ENCODE measurements around the gene ATP2A2. TPM values are rescaled to one million over a fixed set of nuclear protein-coding genes. Genes with fewer than 3 reads are reported as not detected.
"Not testable (repeated sequence)": the region's sequence is repeated elsewhere in the genome, so short reads cannot be mapped to it uniquely, and the experiment has no call there.

ATP2A2 gene
- total and polyA plus RNA-seq, 5 donors from 2014 or later, result 3.3 to 119 (median 4.9) TPM

DNA sequence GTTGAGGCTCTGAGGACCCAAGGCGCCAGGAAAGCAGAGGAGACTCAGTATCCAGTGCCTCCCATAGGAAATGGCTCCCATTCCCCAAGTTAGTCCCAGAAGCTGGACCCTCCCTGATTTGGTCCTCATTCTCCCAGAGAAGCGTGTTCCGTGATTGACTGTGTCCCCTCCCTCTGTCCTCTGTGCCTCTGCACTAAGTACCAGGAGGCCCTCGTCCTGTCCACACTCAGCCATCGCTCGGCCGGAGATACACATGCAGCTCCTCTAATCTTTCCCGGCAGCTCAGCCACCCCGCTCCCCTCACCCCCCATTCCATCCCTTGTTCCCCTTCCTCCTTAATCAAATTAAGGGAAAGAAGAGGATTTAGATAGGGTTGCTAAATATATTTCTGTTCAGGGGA lies 28.3 kb upstream of the ATP2A2 start:
- Histone ChIP-seq H3K4me1 (ENCODE audit: control insufficient read depth, insufficient read depth, low read length, poor library complexity, severe bottlenecking) (no peaks in the 10 kb centered on the region), H3K4me3 (ENCODE audit: low read depth, low read length) (no peak overlapping the region), H3K36me3 (ENCODE audit: control insufficient read depth, insufficient read depth, low read length) (no peaks in the 10 kb centered on the region), H3K27ac (ENCODE audit: insufficient read depth, low read length, poor library complexity, severe bottlenecking) (no peak overlapping the region), H3K9me3 (ENCODE audit: control insufficient read depth in 2 of 2, low read length in 2 of 2) (no peaks in the 10 kb centered on the region), H3K27me3 (ENCODE audit: control insufficient read depth, insufficient read depth, low read length) (no peaks in the 10 kb centered on the region)
- no peak for ATAC-seq (ENCODE audit: low read depth in 2 of 2)
- H3K9me3 Mint-ChIP-seq, result no peaks in the 10 kb centered on the region
- no peaks in the 10 kb centered on the region for H3K4me1 Mint-ChIP-seq
- DNase-seq, result no peak
- H3K4me3 Mint-ChIP-seq, result no peak overlapping the region
- H3K27ac Mint-ChIP-seq, result no peak overlapping the region
- H3K27me3 Mint-ChIP-seq, result peaks cover 12% of the 10 kb centered on the region
- H3K36me3 Mint-ChIP-seq, result no peaks in the 10 kb centered on the region

DNA sequence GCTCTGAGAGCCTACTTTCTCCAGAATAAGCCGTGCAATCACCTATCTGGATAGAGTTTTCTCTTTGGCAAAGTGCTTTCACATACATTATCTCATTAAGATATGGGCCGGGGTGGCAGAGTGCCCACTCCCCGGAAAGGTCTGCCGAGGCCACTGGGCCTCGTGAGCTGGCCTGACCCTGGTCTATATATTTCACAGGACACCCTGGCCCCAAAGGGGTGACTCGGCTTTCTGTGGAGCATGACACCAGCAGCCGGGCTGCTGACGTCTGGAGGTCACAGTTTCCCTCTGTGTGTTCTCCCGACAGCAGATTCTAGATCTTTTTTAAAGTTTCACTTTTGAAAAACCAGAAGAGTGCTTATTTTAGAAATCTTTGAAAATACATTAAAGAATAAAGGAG lies 27.9 kb upstream of the ATP2A2 start:
- H3K9me3 Mint-ChIP-seq, result no peaks in the 10 kb centered on the region
- Histone ChIP-seq H3K36me3 (ENCODE audit: control insufficient read depth, insufficient read depth, low read length) (no peaks in the 10 kb centered on the region), H3K4me1 (ENCODE audit: control insufficient read depth, insufficient read depth, low read length, poor library complexity, severe bottlenecking) (no peaks in the 10 kb centered on the region), H3K27me3 (ENCODE audit: control insufficient read depth, insufficient read depth, low read length) (no peaks in the 10 kb centered on the region), H3K9me3 (ENCODE audit: control insufficient read depth in 2 of 2, low read length in 2 of 2) (no peaks in the 10 kb centered on the region), H3K4me3 (ENCODE audit: low read depth, low read length) (no peak overlapping the region), H3K27ac (ENCODE audit: insufficient read depth, low read length, poor library complexity, severe bottlenecking) (no peak overlapping the region)
- no peak overlapping the region for H3K4me3 Mint-ChIP-seq
- H3K27ac Mint-ChIP-seq, result no peak overlapping the region
- H3K36me3 Mint-ChIP-seq, result no peaks in the 10 kb centered on the region
- H3K4me1 Mint-ChIP-seq, result no peaks in the 10 kb centered on the region
- no peak for ATAC-seq (ENCODE audit: low read depth in 2 of 2)
- H3K27me3 Mint-ChIP-seq, result peaks cover 12% of the 10 kb centered on the region
- DNase-seq, result no peak

DNA sequence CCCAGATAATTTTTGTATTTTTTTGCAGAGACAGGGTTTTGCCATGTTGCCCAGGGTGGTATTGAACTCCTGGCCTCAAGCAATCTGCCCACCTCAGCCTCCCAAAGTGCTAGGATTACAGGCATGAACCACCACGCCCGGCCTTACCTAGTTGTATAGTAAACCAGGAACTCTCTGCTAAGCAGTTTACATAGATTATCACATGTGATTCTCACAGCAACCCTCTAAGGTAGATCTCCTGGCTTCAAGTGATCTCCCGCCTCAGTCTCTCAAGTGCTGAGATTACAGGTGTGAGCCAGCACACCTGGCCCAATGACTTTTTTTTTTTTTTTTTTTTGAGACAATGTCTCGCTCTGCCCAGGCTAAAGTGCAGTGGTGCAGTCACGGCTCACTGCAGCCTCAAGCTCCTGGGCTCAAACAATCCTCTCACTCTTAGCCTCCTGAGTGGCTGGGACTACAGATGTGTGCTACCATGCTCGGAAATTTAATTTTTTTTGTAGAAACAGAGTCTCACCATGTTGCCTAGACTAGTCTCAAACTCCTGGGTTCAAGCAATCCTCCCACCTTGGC lies 26.0 kb upstream of the ATP2A2 start:
- no peak for ATAC-seq (ENCODE audit: low read depth in 2 of 2)
- H3K27ac Mint-ChIP-seq, result no peak overlapping the region

DNA sequence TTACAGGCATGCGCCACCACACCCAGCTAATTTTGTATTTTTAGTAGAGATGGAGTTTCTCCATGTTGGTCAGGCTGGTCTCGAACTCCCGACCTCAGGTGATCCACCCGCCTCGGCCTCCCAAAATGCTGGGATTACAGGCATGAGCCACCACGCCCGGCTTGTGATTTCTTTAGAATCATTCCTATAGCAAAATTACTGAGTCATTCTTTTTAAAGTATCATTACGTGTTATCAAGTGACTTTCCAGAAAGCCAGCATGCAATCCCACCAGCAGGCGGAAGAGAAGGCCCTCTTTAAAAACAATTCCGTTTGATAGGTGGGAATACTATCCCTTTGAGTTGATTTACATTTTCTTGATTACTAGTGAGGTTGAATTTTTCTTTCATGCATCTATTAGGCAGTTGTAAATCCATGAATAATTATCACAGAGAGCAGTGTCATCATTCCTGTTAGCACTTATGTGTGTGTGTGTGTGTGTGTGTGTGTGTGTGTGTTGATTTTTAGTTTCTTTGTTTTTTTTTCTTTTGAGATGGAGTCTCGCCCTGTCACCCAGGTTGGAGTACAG lies 25.1 kb upstream of the ATP2A2 start:
- not testable (repeated sequence) for ATAC-seq (ENCODE audit: low read depth in 2 of 2); H3K4me3 Mint-ChIP-seq; H3K36me3 Mint-ChIP-seq; H3K4me1 ChIP-seq (ENCODE audit: control insufficient read depth, insufficient read depth, low read length, poor library complexity, severe bottlenecking); H3K27ac ChIP-seq (ENCODE audit: insufficient read depth, low read length, poor library complexity, severe bottlenecking); H3K9me3 ChIP-seq (ENCODE audit: control insufficient read depth in 2 of 2, low read length in 2 of 2); H3K4me3 ChIP-seq (ENCODE audit: low read depth, low read length); H3K27ac Mint-ChIP-seq; H3K4me1 Mint-ChIP-seq; H3K9me3 Mint-ChIP-seq; DNase-seq; H3K36me3 ChIP-seq (ENCODE audit: control insufficient read depth, insufficient read depth, low read length); H3K27me3 ChIP-seq (ENCODE audit: control insufficient read depth, insufficient read depth, low read length)
- H3K27me3 Mint-ChIP-seq, result peaks cover 12% of the 10 kb centered on the region

More for the DNA sequence above, 26.0 kb upstream of the ATP2A2 start:
- Histone ChIP-seq H3K27me3 (ENCODE audit: control insufficient read depth, insufficient read depth, low read length) (no peaks in the 10 kb centered on the region), H3K9me3 (ENCODE audit: control insufficient read depth in 2 of 2, low read length in 2 of 2) (no peaks in the 10 kb centered on the region), H3K36me3 (ENCODE audit: control insufficient read depth, insufficient read depth, low read length) (no peaks in the 10 kb centered on the region), H3K4me3 (ENCODE audit: low read depth, low read length) (no peak overlapping the region), H3K4me1 (ENCODE audit: control insufficient read depth, insufficient read depth, low read length, poor library complexity, severe bottlenecking) (no peaks in the 10 kb centered on the region), H3K27ac (ENCODE audit: insufficient read depth, low read length, poor library complexity, severe bottlenecking) (no peak overlapping the region)
- Mint-ChIP-seq H3K4me1 (no peaks in the 10 kb centered on the region), H3K27me3 (peaks cover 12% of the 10 kb centered on the region), H3K9me3 (no peaks in the 10 kb centered on the region), H3K4me3 (no peak overlapping the region), H3K36me3 (no peaks in the 10 kb centered on the region)
- no peak for DNase-seq

DNA sequence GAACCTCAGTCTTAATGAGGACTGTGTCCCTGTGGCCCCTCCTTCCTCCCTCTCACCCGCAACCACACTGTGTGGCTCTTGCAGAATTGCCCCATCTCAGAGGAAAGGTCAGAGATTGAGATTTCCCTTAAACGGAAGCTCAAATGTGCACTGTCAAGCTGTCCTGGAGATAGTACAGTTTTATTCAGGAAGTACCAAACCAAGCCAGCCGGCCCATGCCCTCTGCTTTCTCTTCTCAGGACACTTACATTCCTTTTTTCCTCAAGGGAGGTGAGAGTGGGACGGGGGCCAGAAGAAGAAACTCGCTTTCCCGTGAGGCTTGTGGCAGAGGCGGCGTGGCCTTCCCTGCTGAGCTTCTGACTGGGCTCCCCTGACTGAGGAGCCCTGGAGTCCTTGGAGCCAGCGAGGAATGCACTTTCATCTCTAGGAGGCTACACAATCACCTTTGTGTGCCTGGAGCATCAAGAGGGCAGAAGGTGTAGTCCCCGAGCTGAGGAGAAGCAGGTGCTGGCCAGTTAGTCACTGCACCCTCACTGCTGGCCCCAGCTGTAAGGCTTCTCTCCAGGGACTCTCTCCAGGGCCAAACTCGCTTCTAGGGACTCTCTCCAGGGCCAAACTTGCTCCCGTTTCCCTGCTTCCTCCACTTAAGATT lies 24.1 kb upstream of the ATP2A2 start:
- ATAC-seq (ENCODE audit: low read depth in 2 of 2) (no peak), DNase-seq (no peak)
- Mint-ChIP-seq H3K4me3 (no peak overlapping the region), H3K4me1 (no peaks in the 10 kb centered on the region), H3K27me3 (peaks cover 12% of the 10 kb centered on the region), H3K27ac (no peak overlapping the region), H3K9me3 (no peaks in the 10 kb centered on the region), H3K36me3 (no peaks in the 10 kb centered on the region)
- no peaks in the 10 kb centered on the region for H3K27me3 ChIP-seq (ENCODE audit: control insufficient read depth, insufficient read depth, low read length)
- H3K4me3 ChIP-seq (ENCODE audit: low read depth, low read length), result no peak overlapping the region
- H3K27ac ChIP-seq (ENCODE audit: insufficient read depth, low read length, poor library complexity, severe bottlenecking), result no peak overlapping the region
- H3K9me3 ChIP-seq (ENCODE audit: control insufficient read depth in 2 of 2, low read length in 2 of 2), result no peaks in the 10 kb centered on the region
- no peaks in the 10 kb centered on the region for H3K4me1 ChIP-seq (ENCODE audit: control insufficient read depth, insufficient read depth, low read length, poor library complexity, severe bottlenecking)
- H3K36me3 ChIP-seq (ENCODE audit: control insufficient read depth, insufficient read depth, low read length), result no peaks in the 10 kb centered on the region

DNA sequence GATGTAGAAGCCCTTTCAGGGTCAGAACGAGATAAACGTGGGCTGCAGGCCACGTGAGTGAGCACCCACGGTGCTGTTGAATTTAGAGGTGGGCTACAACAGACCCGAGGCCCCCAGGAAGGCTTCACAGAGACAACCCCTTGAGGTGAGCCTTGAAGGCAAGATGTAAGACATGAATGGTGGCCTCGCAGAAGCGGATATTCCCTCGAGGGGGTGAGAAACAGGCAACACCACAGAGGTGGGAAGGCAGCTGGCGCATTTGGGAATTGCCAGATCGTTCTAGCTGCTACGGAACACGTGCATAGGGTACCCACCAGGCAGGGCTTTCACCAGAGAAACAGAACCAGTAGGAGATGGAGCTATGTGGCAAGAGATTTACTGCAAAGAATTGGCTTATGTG lies 22.6 kb upstream of the ATP2A2 start:
- Mint-ChIP-seq H3K4me1 (no peaks in the 10 kb centered on the region), H3K9me3 (no peaks in the 10 kb centered on the region), H3K27ac (no peak overlapping the region), H3K27me3 (peaks cover 13% of the 10 kb centered on the region), H3K4me3 (no peak overlapping the region), H3K36me3 (no peaks in the 10 kb centered on the region)
- DNase-seq (no peak), ATAC-seq (ENCODE audit: low read depth in 2 of 2) (no peak)
- Histone ChIP-seq H3K36me3 (ENCODE audit: control insufficient read depth, insufficient read depth, low read length) (no peaks in the 10 kb centered on the region), H3K9me3 (ENCODE audit: control insufficient read depth in 2 of 2, low read length in 2 of 2) (no peaks in the 10 kb centered on the region), H3K27ac (ENCODE audit: insufficient read depth, low read length, poor library complexity, severe bottlenecking) (no peak overlapping the region), H3K4me1 (ENCODE audit: control insufficient read depth, insufficient read depth, low read length, poor library complexity, severe bottlenecking) (no peaks in the 10 kb centered on the region), H3K4me3 (ENCODE audit: low read depth, low read length) (no peak overlapping the region), H3K27me3 (ENCODE audit: control insufficient read depth, insufficient read depth, low read length) (no peaks in the 10 kb centered on the region)

DNA sequence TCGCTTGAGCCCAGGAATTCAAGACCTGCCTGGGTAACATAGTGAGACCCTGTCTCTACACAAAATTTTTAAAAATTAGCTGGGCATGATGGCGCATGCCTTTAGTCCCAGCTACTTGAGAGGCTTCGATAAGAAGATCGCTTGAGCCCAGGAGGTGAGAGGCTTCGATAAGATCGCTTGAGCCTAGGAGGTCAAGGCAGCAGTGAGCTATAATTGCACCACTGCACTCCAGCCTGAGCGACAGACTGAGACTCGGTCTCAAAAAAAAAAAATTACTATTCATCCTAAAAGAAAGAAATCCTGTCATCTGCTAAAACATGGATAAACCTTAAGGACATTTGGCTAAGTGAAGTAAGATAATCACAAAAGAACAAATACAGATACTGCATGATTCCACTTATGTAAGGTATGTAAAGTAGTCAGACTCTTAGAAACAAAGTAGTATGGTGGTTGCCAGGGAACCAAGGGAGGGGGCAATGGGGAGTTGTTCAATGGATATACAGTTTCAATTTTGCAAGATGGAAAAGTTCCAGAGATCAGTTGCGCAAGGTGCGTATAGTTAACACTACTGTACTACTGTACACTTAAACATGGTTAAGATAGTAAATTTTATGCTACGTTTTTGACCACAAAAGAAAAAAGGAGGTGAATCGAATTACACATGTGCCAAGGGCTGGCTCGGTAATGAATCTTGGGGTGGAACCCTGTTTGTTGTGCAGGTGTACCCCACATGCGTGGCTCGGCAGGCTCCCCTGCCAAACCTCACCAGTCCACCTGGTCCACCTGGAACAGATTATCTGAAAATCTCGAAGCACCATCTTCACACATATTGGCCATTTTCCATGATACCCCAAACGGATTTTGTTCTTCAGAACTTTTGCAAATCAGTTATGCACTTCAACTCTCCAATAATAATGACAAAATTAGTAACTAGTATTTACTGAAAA lies 18.3 kb upstream of the ATP2A2 start:
- no peak for DNase-seq
- Histone ChIP-seq H3K4me3 (ENCODE audit: low read depth, low read length) (no peak overlapping the region), H3K4me1 (ENCODE audit: control insufficient read depth, insufficient read depth, low read length, poor library complexity, severe bottlenecking) (no peaks in the 10 kb centered on the region), H3K36me3 (ENCODE audit: control insufficient read depth, insufficient read depth, low read length) (no peaks in the 10 kb centered on the region), H3K9me3 (ENCODE audit: control insufficient read depth in 2 of 2, low read length in 2 of 2) (no peaks in the 10 kb centered on the region), H3K27me3 (ENCODE audit: control insufficient read depth, insufficient read depth, low read length) (no peaks in the 10 kb centered on the region), H3K27ac (ENCODE audit: insufficient read depth, low read length, poor library complexity, severe bottlenecking) (no peak overlapping the region)
- Mint-ChIP-seq H3K4me1 (no peaks in the 10 kb centered on the region), H3K4me3 (no peak overlapping the region), H3K27me3 (peaks cover 18% of the 10 kb centered on the region), H3K36me3 (no peaks in the 10 kb centered on the region), H3K9me3 (no peaks in the 10 kb centered on the region), H3K27ac (peak overlapping the region in 1 of 3 donors; percentile 43)
- ATAC-seq (ENCODE audit: low read depth in 2 of 2), result no peak

Data from CD4-positive, CD25-positive, alpha-beta regulatory T cell (primary cell).